Measurements from ENCODE around the gene PPP1R14C. TPM values are rescaled to one million over a fixed set of nuclear protein-coding genes. Genes with fewer than 3 reads are reported as not detected.
"Not testable (repeated sequence)": the region's sequence is repeated elsewhere in the genome, so short reads cannot be mapped to it uniquely, and the experiment has no call there.

Gene PPP1R14C
- total and polyA plus RNA-seq, 2 experiments from 2014 or later: 1.1 to 1.4 TPM

DNA sequence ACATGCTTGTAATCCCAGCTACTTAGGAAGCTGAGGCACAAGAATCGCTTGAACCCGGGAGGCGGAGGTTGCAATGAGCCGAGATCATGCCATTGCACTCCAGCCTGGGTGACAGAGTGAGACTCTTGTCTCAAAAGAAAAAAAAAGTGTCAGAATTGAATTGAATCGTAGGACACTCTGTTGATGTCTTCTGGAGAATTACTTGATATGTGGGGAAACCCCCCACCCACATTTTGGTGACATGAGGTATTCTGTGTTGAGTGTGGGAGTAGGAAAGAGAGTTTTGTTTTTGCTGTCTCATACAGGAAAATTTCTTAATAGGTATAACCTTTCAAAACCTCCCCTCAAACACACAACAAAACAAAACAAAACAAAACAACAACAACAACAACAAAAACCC, 98.9 kb downstream of the PPP1R14C start:
- not testable (repeated sequence) for H3K27ac Mint-ChIP-seq; ATAC-seq; H3K27ac ChIP-seq (ENCODE audit: low read depth); H3K27me3 Mint-ChIP-seq (ENCODE audit: insufficient read depth, low read depth, poor library complexity); H3K79me2 ChIP-seq (replicated peaks; ENCODE audit: insufficient read depth); H4K20me1 ChIP-seq (replicated peaks; ENCODE audit: insufficient read depth); H3K9me3 Mint-ChIP-seq; H3K4me2 ChIP-seq; H3K4me1 ChIP-seq (ENCODE audit: insufficient read depth); H3K4me3 Mint-ChIP-seq; H3K4me3 ChIP-seq; H3K4me1 Mint-ChIP-seq; H3K36me3 Mint-ChIP-seq (ENCODE audit: low read depth); H3K36me3 ChIP-seq (ENCODE audit: insufficient read depth); H3F3A ChIP-seq (replicated peaks; ENCODE audit: low read depth); DNase-seq (ENCODE audit: low spot score); H2AFZ ChIP-seq; H3K9me2 ChIP-seq (ENCODE audit: insufficient read depth); H3K27me3 ChIP-seq (ENCODE audit: insufficient read depth)

DNA sequence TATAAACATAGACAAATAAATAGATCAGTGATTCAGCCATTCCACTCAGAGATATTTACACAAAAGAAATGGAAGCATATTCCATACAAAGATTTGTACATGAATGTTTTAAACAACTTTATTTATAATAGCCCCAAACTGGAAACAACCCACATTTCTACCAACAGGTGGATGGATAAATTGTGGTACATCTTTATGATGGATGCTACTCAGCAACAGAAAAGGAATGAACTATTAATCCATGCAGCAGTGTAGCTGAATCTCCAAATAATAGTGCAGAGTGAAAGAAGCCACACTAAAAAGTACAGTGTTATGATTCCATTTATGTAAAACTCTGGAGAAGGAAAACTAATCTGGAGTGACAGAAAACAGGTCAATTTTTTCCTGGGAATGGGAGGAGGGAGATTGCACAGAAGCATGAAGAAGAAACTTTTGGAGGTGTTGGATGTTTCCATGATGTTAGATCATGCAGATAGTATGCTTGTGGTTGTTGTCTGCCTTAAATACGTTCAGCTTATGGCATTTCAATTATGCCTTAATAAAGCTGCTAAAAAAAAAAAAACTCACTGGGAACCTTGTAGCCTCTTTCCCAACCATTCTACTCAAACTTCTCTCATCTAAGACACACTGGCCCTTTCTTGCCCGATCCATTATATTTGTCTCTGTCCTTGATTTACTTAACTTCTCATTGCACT, 100.9 kb downstream of the PPP1R14C start:
- Histone ChIP-seq H3K4me3 (no peak overlapping the region), H3K4me2 (no peak overlapping the region), H3K79me2 (replicated peaks; ENCODE audit: insufficient read depth) (no peaks in the 10 kb centered on the region), H3K4me1 (ENCODE audit: insufficient read depth) (no peaks in the 10 kb centered on the region), H3K27ac (ENCODE audit: low read depth) (no peak overlapping the region), H2AFZ (no peak overlapping the region), H4K20me1 (replicated peaks; ENCODE audit: insufficient read depth) (no peaks in the 10 kb centered on the region; the same call in 1 of the 2 replicates), H3K36me3 (ENCODE audit: insufficient read depth) (no peaks in the 10 kb centered on the region), H3K27me3 (ENCODE audit: insufficient read depth) (no peaks in the 10 kb centered on the region), H3K9me2 (ENCODE audit: insufficient read depth) (no peaks in the 10 kb centered on the region), H3F3A (replicated peaks; ENCODE audit: low read depth) (no peaks in the 10 kb centered on the region)
- ATAC-seq (no peak), DNase-seq (ENCODE audit: low spot score) (no peak)
- Mint-ChIP-seq H3K27ac (no peak overlapping the region), H3K4me3 (no peak overlapping the region), H3K27me3 (ENCODE audit: insufficient read depth, low read depth, poor library complexity) (peaks cover 2% of the 10 kb centered on the region), H3K36me3 (ENCODE audit: low read depth) (peaks cover 7% of the 10 kb centered on the region; the same call in 1 of the 3 replicates), H3K4me1 (no peaks in the 10 kb centered on the region), H3K9me3 (peaks cover 18% of the 10 kb centered on the region; the same call in 2 of the 3 replicates)
- TF ChIP-seq, protein P1, sequence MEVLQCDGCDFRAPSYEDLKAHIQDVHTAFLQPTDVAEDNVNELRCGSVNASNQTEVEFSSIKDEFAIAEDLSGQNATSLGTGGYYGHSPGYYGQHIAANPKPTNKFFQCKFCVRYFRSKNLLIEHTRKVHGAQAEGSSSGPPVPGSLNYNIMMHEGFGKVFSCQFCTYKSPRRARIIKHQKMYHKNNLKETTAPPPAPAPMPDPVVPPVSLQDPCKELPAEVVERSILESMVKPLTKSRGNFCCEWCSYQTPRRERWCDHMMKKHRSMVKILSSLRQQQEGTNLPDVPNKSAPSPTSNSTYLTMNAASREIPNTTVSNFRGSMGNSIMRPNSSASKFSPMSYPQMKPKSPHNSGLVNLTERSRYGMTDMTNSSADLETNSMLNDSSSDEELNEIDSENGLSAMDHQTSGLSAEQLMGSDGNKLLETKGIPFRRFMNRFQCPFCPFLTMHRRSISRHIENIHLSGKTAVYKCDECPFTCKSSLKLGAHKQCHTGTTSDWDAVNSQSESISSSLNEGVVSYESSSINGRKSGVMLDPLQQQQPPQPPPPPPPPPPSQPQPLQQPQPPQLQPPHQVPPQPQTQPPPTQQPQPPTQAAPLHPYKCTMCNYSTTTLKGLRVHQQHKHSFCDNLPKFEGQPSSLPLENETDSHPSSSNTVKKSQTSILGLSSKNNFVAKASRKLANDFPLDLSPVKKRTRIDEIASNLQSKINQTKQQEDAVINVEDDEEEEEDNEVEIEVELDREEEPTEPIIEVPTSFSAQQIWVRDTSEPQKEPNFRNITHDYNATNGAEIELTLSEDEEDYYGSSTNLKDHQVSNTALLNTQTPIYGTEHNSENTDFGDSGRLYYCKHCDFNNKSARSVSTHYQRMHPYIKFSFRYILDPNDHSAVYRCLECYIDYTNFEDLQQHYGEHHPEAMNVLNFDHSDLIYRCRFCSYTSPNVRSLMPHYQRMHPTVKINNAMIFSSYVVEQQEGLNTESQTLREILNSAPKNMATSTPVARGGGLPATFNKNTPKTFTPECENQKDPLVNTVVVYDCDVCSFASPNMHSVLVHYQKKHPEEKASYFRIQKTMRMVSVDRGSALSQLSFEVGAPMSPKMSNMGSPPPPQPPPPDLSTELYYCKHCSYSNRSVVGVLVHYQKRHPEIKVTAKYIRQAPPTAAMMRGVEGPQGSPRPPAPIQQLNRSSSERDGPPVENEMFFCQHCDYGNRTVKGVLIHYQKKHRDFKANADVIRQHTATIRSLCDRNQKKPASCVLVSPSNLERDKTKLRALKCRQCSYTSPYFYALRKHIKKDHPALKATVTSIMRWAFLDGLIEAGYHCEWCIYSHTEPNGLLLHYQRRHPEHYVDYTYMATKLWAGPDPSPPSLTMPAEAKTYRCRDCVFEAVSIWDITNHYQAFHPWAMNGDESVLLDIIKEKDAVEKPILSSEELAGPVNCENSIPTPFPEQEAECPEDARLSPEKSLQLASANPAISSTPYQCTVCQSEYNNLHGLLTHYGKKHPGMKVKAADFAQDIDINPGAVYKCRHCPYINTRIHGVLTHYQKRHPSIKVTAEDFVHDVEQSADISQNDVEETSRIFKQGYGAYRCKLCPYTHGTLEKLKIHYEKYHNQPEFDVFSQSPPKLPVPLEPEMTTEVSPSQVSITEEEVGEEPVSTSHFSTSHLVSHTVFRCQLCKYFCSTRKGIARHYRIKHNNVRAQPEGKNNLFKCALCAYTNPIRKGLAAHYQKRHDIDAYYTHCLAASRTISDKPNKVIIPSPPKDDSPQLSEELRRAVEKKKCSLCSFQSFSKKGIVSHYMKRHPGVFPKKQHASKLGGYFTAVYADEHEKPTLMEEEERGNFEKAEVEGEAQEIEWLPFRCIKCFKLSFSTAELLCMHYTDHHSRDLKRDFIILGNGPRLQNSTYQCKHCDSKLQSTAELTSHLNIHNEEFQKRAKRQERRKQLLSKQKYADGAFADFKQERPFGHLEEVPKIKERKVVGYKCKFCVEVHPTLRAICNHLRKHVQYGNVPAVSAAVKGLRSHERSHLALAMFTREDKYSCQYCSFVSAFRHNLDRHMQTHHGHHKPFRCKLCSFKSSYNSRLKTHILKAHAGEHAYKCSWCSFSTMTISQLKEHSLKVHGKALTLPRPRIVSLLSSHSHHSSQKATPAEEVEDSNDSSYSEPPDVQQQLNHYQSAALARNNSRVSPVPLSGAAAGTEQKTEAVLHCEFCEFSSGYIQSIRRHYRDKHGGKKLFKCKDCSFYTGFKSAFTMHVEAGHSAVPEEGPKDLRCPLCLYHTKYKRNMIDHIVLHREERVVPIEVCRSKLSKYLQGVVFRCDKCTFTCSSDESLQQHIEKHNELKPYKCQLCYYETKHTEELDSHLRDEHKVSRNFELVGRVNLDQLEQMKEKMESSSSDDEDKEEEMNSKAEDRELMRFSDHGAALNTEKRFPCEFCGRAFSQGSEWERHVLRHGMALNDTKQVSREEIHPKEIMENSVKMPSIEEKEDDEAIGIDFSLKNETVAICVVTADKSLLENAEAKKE (CRISPR knock-in tag; IDR thresholded peaks at IDR 0.05): no peak
- TF ChIP-seq EZH2phosphoT487 (IDR thresholded peaks at IDR 0.05; ENCODE audit: unreplicated experiment): no peak
- no peak for TF ChIP-seq EZH2 (IDR thresholded peaks at IDR 0.05; ENCODE audit: low read depth, unreplicated experiment)
- TF ChIP-seq, protein P2, sequence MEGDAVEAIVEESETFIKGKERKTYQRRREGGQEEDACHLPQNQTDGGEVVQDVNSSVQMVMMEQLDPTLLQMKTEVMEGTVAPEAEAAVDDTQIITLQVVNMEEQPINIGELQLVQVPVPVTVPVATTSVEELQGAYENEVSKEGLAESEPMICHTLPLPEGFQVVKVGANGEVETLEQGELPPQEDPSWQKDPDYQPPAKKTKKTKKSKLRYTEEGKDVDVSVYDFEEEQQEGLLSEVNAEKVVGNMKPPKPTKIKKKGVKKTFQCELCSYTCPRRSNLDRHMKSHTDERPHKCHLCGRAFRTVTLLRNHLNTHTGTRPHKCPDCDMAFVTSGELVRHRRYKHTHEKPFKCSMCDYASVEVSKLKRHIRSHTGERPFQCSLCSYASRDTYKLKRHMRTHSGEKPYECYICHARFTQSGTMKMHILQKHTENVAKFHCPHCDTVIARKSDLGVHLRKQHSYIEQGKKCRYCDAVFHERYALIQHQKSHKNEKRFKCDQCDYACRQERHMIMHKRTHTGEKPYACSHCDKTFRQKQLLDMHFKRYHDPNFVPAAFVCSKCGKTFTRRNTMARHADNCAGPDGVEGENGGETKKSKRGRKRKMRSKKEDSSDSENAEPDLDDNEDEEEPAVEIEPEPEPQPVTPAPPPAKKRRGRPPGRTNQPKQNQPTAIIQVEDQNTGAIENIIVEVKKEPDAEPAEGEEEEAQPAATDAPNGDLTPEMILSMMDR (conservative IDR thresholded peaks at IDR 0.05; ENCODE audit: low read depth in 2 of 2): no peak
- no peak for TF ChIP-seq POLR2AphosphoS5 (IDR thresholded peaks at IDR 0.05; ENCODE audit: low read depth)
- no peak for TF ChIP-seq ZNF331 (CRISPR knock-in tag; IDR thresholded peaks at IDR 0.05; ENCODE audit: low read depth)
- TF ChIP-seq NANOG (IDR thresholded peaks at IDR 0.05; ENCODE audit: borderline replicate concordance): no peak
- no peak for TF ChIP-seq ZNF114 (CRISPR knock-in tag; IDR thresholded peaks at IDR 0.05)
